ENCODE data around the gene SCLT1. TPM values are rescaled to one million over a fixed set of nuclear protein-coding genes. Genes with fewer than 3 reads are reported as not detected.

Gene SCLT1
- total RNA-seq, 2 donors from 2014 or later: 19.4 to 24.2 TPM

GRCh38 chr4:128844931-128845330 lies 248.4 kb downstream of the SCLT1 start:
- H3K4me1 Mint-ChIP-seq: peaks cover 9% of the 10 kb centered on the region
- H3K36me3 Mint-ChIP-seq (ENCODE audit: low read depth): peaks cover 89% of the 10 kb centered on the region
- no peak overlapping the region for H3K4me3 Mint-ChIP-seq
- ATAC-seq (replicated peaks): no peak
- no peaks in the 10 kb centered on the region for H3K27me3 Mint-ChIP-seq
- peak overlapping the region; percentile 47 for H3K27ac Mint-ChIP-seq
- no peaks in the 10 kb centered on the region for H3K9me3 Mint-ChIP-seq

- ATAC-seq (replicated peaks): no peak
- Mint-ChIP-seq H3K4me3 (no peak overlapping the region), H3K4me1 (peaks cover 32% of the 10 kb centered on the region), H3K36me3 (ENCODE audit: low read depth) (peaks cover 70% of the 10 kb centered on the region), H3K9me3 (no peaks in the 10 kb centered on the region), H3K27me3 (no peaks in the 10 kb centered on the region), H3K27ac (peak overlapping the region; percentile 49)
Observed at GRCh38 chr4:128841402-128841801, 251.9 kb downstream of the SCLT1 start.

- peaks cover 66% of the 10 kb centered on the region for H3K36me3 Mint-ChIP-seq (ENCODE audit: low read depth)
Observed at GRCh38 chr4:128840711-128841318, 252.5 kb downstream of the SCLT1 start.

GRCh38 chr4:128837679-128838078 lies 255.7 kb downstream of the SCLT1 start:
- H3K4me3 Mint-ChIP-seq: no peak overlapping the region
- peaks cover 42% of the 10 kb centered on the region for H3K4me1 Mint-ChIP-seq
- H3K27me3 Mint-ChIP-seq: no peaks in the 10 kb centered on the region
- peaks cover 61% of the 10 kb centered on the region for H3K36me3 Mint-ChIP-seq (ENCODE audit: low read depth)
- ATAC-seq (replicated peaks): no peak
- no peaks in the 10 kb centered on the region for H3K9me3 Mint-ChIP-seq
- H3K27ac Mint-ChIP-seq: peak overlapping the region; percentile 40

More at GRCh38 chr4:128840711-128841318, 252.5 kb downstream of the SCLT1 start:
- Mint-ChIP-seq H3K9me3 (no peaks in the 10 kb centered on the region), H3K4me3 (no peak overlapping the region), H3K27me3 (no peaks in the 10 kb centered on the region), H3K27ac (peak overlapping the region; percentile 49), H3K4me1 (peaks cover 32% of the 10 kb centered on the region)
- ATAC-seq (replicated peaks): no peak

- Mint-ChIP-seq H3K4me1 (peaks cover 45% of the 10 kb centered on the region), H3K4me3 (no peak overlapping the region)
Observed at GRCh38 chr4:128837198-128837597, 256.1 kb downstream of the SCLT1 start.

GRCh38 chr4:128835498-128836222 lies 257.7 kb downstream of the SCLT1 start:
- Mint-ChIP-seq H3K27me3 (no peaks in the 10 kb centered on the region), H3K36me3 (ENCODE audit: low read depth) (peaks cover 64% of the 10 kb centered on the region), H3K4me3 (no peak overlapping the region), H3K27ac (no peak overlapping the region), H3K9me3 (no peaks in the 10 kb centered on the region), H3K4me1 (peaks cover 45% of the 10 kb centered on the region)
- no peak for ATAC-seq (replicated peaks)

More at GRCh38 chr4:128837198-128837597, 256.1 kb downstream of the SCLT1 start:
- Mint-ChIP-seq H3K9me3 (no peaks in the 10 kb centered on the region), H3K27ac (peak overlapping the region; percentile 40), H3K36me3 (ENCODE audit: low read depth) (peaks cover 61% of the 10 kb centered on the region), H3K27me3 (no peaks in the 10 kb centered on the region)
- ATAC-seq (replicated peaks): no peak

Other genes starting within 250 kb of the SCLT1 start
- 10 to 100 TPM; 15.9 to 26.5 TPM for gene C4orf33, start 2.6 kb upstream of the SCLT1 start, total RNA-seq